GM10248 (cell line): Measurements from ENCODE around the gene EFNB2.

Source experiments
- CTCF ChIA-PET: fragments of 300-600 bp; sonication (Branson Sonifier 250); formaldehyde crosslinking; extraction: SDS; loops from one replicate; lab custom pipeline; 2021; ENCODE audit warnings: antibody characterized with exemption; lab: Yijun Ruan, JAX
- POLR2A ChIA-PET: fragments of 350-650 bp; sonication (Branson Sonifier 250); formaldehyde crosslinking; extraction: SDS; loops from one replicate; lab custom pipeline; 2020; ENCODE audit warnings: antibody characterized with exemption; lab: Yijun Ruan, JAX
- DNase-seq: peaks from one replicate; pipeline ENCODE4 v3.0.0; 2012; ENCODE audit errors: extremely low spot score
- CTCF ChIP-seq: IDR thresholded peaks from 2 replicates; pipeline ENCODE4 v1.5.1; 2012; ENCODE audit warnings: mild to moderate bottlenecking, low read depth; ENCODE audit errors: extremely low read depth, missing control alignments, control extremely low read depth

Gene EFNB2

GRCh38 chr13:106505295-106505694 is 30.2 kb downstream of the EFNB2 start:
- POLR2A ChIA-PET = no interaction called here
- no peak for DNase-seq
- TF ChIP-seq CTCF = no peak
- CTCF ChIA-PET = interaction anchor here (1.1 to 1.6 kb wide), 3 partner anchors 10 to 31 kb away, joined by 4 to 5 read pairs (median 4); no protein-coding TSS in a partner anchor

- no peak for DNase-seq
- ChIA-PET POLR2A (no interaction called here), CTCF (interaction anchor here (1.3 to 1.6 kb wide), 4 partner anchors 10 to 32 kb away, joined by 4 to 5 read pairs (median 5); no protein-coding TSS in a partner anchor)
- no peak for TF ChIP-seq CTCF
These were observed 31.6 kb downstream of the EFNB2 start for GRCh38 chr13:106503730-106504453.

GRCh38 chr13:106503272-106503671 is 32.2 kb downstream of the EFNB2 start:
- no peak for DNase-seq
- ChIA-PET CTCF (interaction anchor here (1.4 to 1.6 kb wide), 2 partner anchors 9 to 33 kb away, joined by 5 read pairs; no protein-coding TSS in a partner anchor), POLR2A (no interaction called here)
- TF ChIP-seq CTCF = no peak

GRCh38 chr13:106500445-106500844 is 35.0 kb downstream of the EFNB2 start:
- TF ChIP-seq CTCF = no peak
- ChIA-PET CTCF (no interaction called here), POLR2A (no interaction called here)
- DNase-seq = no peak

- ChIA-PET POLR2A (no interaction called here), CTCF (no interaction called here)
- TF ChIP-seq CTCF = no peak
- no peak for DNase-seq
These were observed 35.6 kb downstream of the EFNB2 start for GRCh38 chr13:106499896-106500295.

- DNase-seq = no peak
- ChIA-PET CTCF (no interaction called here), POLR2A (no interaction called here)
These were observed 36.3 kb downstream of the EFNB2 start for GRCh38 chr13:106499113-106499512.

More at GRCh38 chr13:106499113-106499512, 36.3 kb downstream of the EFNB2 start:
- TF ChIP-seq CTCF = no peak
